HEK293 (cell line): ENCODE measurements around the gene PWWP2B.

Experiments used
- HIC1 ChIP-seq: fragments of 450-650 bp; formaldehyde crosslinking; IDR thresholded peaks from 2 replicates; pipeline ENCODE4 v1.5.1; 2016; ENCODE audit warnings: missing biosample characterization, missing genetic modification characterization
- MEIS1 ChIP-seq: sonication (generic); formaldehyde crosslinking; IDR thresholded peaks from 2 replicates; pipeline ENCODE4 v1.8.1; 2022; ENCODE audit warnings: missing genetic modification reagents, mild to moderate bottlenecking, borderline replicate concordance
- SCRT2 ChIP-seq: fragments of 450-650 bp; formaldehyde crosslinking; IDR thresholded peaks from 2 replicates; pipeline ENCODE4 v1.5.1; 2016; ENCODE audit warnings: missing biosample characterization, missing genetic modification characterization
- YY1 ChIP-seq: fragments of 450-650 bp; formaldehyde crosslinking; IDR thresholded peaks from 2 replicates; pipeline ENCODE4 v1.5.1; 2018; ENCODE audit warnings: missing biosample characterization, missing genetic modification characterization
- ZFP69B ChIP-seq: fragments of 450-650 bp; formaldehyde crosslinking; IDR thresholded peaks from 2 replicates; pipeline ENCODE4 v1.5.1; 2016; ENCODE audit warnings: missing biosample characterization, missing genetic modification characterization
- ZNF175 ChIP-seq: fragments of 450-650 bp; formaldehyde crosslinking; IDR thresholded peaks from 2 replicates; pipeline ENCODE4 v1.5.1; 2016; ENCODE audit warnings: missing biosample characterization, missing genetic modification characterization
- ZNF24 ChIP-seq: fragments of 450-650 bp; formaldehyde crosslinking; IDR thresholded peaks from 2 replicates; pipeline ENCODE4 v1.5.1; 2016; ENCODE audit warnings: missing biosample characterization, missing genetic modification characterization
- ZNF518A ChIP-seq: fragments of 450-650 bp; formaldehyde crosslinking; conservative IDR thresholded peaks from 2 replicates; pipeline ENCODE4 v1.5.1; 2016; ENCODE audit warnings: low read depth, missing biosample characterization, missing genetic modification characterization
- ZNF561 ChIP-seq: fragments of 450-650 bp; IDR thresholded peaks from 2 replicates; pipeline ENCODE4 v1.5.1; 2018; ENCODE audit warnings: missing biosample characterization, missing genetic modification characterization, borderline replicate concordance
- ZNF792 ChIP-seq: fragments of 450-650 bp; formaldehyde crosslinking; IDR thresholded peaks from 2 replicates; pipeline ENCODE4 v1.5.1; 2016; ENCODE audit warnings: missing biosample characterization, missing genetic modification characterization
- TF ChIP-seq, protein P1 (sequence below): fragments of 450-650 bp; formaldehyde crosslinking; IDR thresholded peaks from 2 replicates; pipeline ENCODE4 v1.5.1; 2016; ENCODE audit warnings: missing biosample characterization, missing genetic modification characterization

- TF ChIP-seq, protein P1, sequence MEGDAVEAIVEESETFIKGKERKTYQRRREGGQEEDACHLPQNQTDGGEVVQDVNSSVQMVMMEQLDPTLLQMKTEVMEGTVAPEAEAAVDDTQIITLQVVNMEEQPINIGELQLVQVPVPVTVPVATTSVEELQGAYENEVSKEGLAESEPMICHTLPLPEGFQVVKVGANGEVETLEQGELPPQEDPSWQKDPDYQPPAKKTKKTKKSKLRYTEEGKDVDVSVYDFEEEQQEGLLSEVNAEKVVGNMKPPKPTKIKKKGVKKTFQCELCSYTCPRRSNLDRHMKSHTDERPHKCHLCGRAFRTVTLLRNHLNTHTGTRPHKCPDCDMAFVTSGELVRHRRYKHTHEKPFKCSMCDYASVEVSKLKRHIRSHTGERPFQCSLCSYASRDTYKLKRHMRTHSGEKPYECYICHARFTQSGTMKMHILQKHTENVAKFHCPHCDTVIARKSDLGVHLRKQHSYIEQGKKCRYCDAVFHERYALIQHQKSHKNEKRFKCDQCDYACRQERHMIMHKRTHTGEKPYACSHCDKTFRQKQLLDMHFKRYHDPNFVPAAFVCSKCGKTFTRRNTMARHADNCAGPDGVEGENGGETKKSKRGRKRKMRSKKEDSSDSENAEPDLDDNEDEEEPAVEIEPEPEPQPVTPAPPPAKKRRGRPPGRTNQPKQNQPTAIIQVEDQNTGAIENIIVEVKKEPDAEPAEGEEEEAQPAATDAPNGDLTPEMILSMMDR (tag by site-specific recombination): no peak
- TF ChIP-seq ZNF175 (no peak), ZNF24 (tag by site-specific recombination) (no peak), ZNF792 (tag by site-specific recombination) (no peak), MEIS1 (CRISPR knock-in tag) (no peak), YY1 (tag by site-specific recombination) (no peak), HIC1 (tag by site-specific recombination) (no peak), ZFP69B (no peak), ZNF561 (tag by site-specific recombination) (no peak), ZNF518A (tag by site-specific recombination) (no peak), SCRT2 (tag by site-specific recombination) (no peak)
Observed at GRCh38 chr10:132436861-132437410, 39.9 kb downstream of the PWWP2B start.
